Epithelial cell of proximal tubule (primary cell): ENCODE results near the gene ARL6IP1. TPM values are rescaled to one million over a fixed set of nuclear protein-coding genes. Genes with fewer than 3 reads are reported as not detected.

Experiments
- DNase-seq: peaks from one replicate; pipeline ENCODE4 v3.0.0-alpha.2; 2011; ENCODE audit warnings: low read depth
- H3K4me3 ChIP-seq: 2 replicates; pipeline ENCODE4 v1.5.1; 2011; ENCODE audit warnings: low read depth, mild to moderate bottlenecking, low read length
- total RNA-seq: library from RNA; depleted of rRNA; stranded (reverse); fragments of >200 nt; gene quantifications from 2 replicates; pipeline ENCODE4 v1.2.3, GENCODE V29; 2015
- TF ChIP-seq, protein P1 (sequence below): conservative IDR thresholded peaks from 2 replicates; pipeline ENCODE4 v1.5.1; 2012; ENCODE audit warnings: low read depth, mild to moderate bottlenecking, low read length

ARL6IP1 gene
- total RNA-seq, result 489 and 536 TPM in 2 replicates

DNA sequence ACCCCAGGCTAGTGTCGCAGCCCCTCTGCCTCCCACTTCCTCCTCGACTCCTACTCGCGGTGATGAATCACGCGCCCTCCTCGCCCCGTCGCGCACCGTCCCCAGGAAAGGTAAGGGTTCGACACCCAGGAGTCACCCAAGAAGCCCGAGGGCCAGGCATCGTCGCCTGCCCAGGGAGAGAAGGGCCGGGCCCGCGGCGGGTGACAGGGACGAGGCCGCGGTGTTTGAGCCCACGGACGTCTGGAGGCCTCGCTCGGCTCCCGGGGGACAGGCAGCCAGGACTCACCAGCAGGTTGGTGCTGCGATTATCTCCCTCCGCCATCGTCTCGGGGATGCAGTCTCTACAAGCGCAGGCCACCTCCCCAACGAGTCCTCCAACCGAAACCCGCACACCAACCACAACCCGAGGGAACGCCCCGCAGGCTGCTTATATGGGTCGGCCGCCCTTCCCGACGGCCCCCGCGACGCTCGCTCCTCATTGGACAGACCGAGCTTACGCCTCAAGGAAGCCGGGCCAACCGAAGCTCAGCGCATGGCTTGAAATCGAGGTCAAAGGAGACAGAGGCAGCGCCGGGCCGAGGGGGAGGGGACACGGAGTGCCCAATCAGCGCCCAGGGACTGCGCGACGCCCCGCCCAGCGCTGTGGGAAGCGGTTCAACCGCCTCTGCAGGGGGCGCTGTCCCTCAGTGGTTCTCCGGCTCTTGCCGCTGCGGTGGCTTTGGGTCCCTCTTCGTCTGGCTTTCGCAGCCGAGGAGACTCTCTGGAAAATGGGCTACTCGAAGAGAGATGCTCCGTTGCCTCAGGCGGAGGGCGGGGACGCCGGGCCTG is at the start of gene ARL6IP1:
TSS of gene ARL6IP1 (minus strand) at position 405 of the 828 bp plus-strand sequence. CDS start at position 322, 83 bp downstream.
- TF ChIP-seq, protein P1, sequence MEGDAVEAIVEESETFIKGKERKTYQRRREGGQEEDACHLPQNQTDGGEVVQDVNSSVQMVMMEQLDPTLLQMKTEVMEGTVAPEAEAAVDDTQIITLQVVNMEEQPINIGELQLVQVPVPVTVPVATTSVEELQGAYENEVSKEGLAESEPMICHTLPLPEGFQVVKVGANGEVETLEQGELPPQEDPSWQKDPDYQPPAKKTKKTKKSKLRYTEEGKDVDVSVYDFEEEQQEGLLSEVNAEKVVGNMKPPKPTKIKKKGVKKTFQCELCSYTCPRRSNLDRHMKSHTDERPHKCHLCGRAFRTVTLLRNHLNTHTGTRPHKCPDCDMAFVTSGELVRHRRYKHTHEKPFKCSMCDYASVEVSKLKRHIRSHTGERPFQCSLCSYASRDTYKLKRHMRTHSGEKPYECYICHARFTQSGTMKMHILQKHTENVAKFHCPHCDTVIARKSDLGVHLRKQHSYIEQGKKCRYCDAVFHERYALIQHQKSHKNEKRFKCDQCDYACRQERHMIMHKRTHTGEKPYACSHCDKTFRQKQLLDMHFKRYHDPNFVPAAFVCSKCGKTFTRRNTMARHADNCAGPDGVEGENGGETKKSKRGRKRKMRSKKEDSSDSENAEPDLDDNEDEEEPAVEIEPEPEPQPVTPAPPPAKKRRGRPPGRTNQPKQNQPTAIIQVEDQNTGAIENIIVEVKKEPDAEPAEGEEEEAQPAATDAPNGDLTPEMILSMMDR, result peak; percentile 79
- H3K4me3 ChIP-seq, result peak within 1 kb of the TSS; percentile 93
- DNase-seq, result peak; percentile 84

DNA sequence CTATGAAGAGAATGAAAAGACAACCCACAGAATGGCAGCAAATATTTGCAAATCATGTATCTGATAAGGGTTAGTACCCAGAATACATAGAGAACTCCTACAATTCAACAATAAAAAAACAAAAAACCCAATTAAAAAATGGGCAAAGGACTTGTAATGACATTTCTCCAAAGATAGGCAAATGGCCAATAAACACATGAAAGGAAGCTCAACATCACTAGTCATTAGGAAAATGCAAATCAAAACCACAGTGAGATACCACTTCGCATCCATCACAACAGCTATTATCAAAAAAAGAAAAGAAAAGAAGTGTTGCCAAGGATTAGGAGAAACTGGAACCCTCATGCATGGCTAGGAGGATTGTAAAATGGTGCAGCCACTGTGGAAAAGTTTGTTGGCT is 45.1 kb upstream of the ARL6IP1 start:
- H3K4me3 ChIP-seq, result no peak overlapping the region
- DNase-seq, result no peak

DNA sequence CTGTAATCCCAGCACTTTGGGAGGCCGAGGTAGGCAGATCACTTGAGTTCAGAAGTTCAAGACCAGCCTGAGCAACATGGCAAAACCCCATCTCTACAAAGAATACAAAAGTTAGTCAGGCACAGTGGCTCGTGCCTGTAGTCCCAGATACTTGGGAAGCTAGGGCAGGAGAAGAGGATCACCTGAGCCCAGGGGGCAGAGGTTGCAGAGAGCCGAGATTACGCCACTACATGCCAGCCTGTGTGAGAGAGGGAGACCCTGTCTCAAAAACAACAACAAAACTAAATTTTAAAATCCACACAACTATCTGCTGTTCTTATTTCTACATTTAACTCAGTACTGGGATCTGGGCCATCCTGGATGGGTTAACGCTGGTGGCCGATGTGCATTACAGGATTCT is 41.2 kb upstream of the ARL6IP1 start:
- TF ChIP-seq, protein P1, result no peak
- DNase-seq, result no peak
- no peak overlapping the region for H3K4me3 ChIP-seq

More for the DNA sequence above, 45.1 kb upstream of the ARL6IP1 start:
- TF ChIP-seq, protein P1, result no peak

DNA sequence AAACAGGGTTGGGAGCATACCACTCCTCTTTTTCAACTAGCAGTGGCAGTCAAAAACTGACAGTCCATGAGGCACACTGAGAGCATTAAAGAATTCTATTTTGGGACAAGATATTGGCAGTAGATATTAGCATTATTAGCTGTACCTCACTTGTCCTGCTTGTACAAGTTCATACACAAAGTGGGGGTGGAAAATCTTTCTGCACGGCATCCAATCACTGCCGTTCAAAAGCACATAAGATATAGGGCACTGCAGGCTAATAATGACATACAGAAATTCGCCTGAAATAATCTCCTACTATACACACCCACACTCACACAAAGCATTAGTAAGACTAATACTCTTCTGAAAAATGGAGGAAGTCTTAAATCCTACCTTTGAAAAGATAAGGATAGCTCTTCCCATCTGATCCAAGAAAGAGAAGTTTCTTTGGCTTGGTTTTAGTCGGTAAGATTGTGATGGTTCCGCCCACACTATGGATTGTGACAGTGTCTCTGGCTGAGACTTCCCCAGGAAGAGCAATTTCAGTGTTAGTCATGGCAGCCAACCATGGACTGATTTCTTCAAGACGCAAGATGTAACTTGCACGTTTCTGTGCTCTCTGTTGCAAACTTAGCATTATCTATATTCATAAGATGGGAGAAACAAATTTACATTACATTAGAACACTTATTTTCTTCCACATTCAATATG is 40.6 kb upstream of the ARL6IP1 start:
- TF ChIP-seq, protein P1, result no peak

DNA sequence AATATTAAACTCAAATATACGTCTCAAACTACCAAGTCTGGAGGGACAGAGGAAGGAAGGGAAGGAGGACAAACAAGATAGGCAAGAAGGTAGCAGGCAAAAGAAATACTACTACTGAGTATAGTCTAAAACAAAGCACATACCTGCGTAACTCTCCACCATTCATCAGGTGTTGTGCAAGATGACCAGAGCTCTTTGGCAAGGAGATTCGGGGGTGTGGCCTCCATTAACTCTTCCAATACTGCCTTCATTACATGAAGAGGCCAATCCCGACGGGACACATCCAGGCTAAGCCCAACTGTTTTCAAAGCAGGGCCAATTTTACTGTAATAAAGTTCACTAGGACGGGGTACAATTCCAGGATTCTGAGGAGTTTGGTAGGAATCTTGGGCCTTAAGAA is 38.2 kb upstream of the ARL6IP1 start:
- DNase-seq, result no peak
- TF ChIP-seq, protein P1, result no peak
- no peak overlapping the region for H3K4me3 ChIP-seq

More for the DNA sequence above, 40.6 kb upstream of the ARL6IP1 start:
- no peak overlapping the region for H3K4me3 ChIP-seq
- DNase-seq, result no peak

DNA sequence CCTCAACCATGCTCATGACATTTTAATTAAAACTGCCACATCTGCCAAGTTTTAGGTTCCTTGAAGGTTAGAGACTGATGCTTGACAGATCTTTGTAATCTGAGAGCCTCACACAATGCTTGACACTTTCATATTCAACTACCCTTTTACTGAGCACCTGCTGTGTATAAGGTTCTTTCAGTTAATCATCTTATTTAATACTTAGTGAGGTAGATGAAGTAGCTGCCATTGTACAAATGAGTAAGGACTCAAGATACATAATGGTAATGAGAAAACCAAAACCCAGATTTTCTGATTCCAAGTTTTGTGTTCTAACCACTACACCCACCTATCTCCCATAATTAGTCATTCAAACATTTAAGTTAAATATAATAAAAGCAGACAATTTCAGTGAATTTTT is 35.4 kb upstream of the ARL6IP1 start:
- DNase-seq, result no peak
- TF ChIP-seq, protein P1, result no peak
- H3K4me3 ChIP-seq, result no peak overlapping the region

DNA sequence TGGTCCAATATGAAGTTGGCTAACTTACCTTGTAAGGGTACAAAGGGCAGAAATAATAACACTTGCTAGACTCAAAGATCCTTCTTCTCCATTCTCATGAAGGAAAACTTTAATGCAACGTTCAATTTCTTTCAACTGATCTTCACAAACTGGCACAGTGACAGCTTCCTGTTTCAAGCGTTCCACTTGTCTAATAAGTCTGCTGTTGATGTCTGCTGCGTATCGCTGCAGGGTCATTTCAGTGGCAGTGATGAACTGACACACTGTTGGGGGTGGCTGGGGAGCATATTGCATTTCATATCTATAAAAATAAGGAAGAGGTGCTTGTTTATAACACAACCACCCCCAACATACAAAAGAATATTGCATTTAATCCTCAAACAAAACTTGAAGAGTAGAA is 33.5 kb upstream of the ARL6IP1 start:
- H3K4me3 ChIP-seq, result no peak overlapping the region
- no peak for DNase-seq
- TF ChIP-seq, protein P1, result no peak
